GM21367 (cell line): Measurements from ENCODE around the gene OSCP1.

Source experiments
- ATAC-seq: cut with Tn5 transposase; IDR thresholded peaks from one replicate; pipeline ENCODE4 v1.9.1; 2021; ENCODE audit not compliant: unreplicated experiment

OSCP1 gene

GRCh38 chr1:36450919-36451305, 661 bp upstream of the OSCP1 start:
- ATAC-seq = no peak

GRCh38 chr1:36448530-36449056, 1.7 kb downstream of the OSCP1 start:
- ATAC-seq = no peak

DNA sequence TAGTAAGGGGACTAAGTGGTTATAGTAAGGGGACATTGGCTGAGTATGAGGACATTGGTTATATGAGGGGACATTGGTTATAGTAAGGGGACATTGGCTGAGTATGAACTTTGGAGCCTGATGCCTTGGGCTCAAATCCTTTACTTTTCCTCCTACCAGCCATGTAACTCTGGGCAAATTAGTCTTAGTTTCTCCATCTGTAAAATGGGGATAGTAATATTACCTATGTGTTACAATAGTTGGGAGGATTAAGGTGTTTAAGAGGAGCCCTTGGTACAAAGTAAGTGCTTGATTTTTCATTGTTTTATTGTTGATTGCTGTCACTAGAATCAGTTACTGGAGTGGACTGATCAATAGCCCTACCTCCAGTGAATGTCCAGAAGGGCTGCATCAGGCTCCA, 2.8 kb downstream of the OSCP1 start:
- no peak for ATAC-seq

DNA sequence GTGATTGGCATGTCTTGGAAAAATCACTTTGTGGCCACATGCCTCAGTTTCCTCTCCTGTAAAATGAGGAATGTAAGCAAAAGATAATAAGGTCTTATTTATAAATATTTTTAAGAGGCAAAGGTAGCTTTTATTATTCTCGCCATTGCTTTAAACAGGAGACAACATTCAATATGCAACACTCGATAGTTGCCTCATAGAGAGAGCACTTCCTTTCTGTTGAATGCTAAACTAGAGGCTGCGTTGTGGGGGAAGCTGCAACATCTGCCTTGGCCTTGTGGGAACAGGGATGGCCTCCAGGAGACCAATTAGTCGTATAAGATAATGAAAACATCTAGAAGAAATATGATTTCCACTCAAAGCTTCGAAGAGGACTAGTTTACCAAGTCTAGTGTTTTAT, 3.5 kb downstream of the OSCP1 start:
- no peak for ATAC-seq

GRCh38 chr1:36446271-36446670, 4.0 kb downstream of the OSCP1 start:
- no peak for ATAC-seq

DNA sequence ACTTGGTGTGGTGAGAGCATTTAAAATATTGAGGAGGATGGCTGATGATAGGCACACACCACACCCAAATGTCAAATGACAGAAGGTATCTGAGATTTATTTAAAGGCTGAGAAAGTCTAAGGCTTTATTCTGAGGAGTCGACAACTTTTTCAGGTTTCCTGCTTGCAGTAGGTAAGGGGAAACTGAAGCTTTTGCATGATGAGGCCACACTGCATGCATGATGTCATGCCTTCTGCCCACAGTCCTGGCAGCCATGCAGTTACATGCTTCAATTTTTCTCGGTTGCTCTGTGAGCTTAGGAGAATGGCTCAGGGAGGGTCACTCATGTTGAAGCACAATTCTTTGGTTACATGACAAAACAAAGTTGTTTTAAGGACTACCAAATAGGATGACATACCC, 7.0 kb downstream of the OSCP1 start:
- no peak for ATAC-seq

- no peak for ATAC-seq
Measured at GRCh38 chr1:36442337-36442736, 7.9 kb downstream of the OSCP1 start.

GRCh38 chr1:36440646-36441045, 9.6 kb downstream of the OSCP1 start:
- no peak for ATAC-seq

- ATAC-seq = no peak
Measured at GRCh38 chr1:36440044-36440443, 10.2 kb downstream of the OSCP1 start.

- ATAC-seq = no peak
Measured at GRCh38 chr1:36438715-36439114, 11.5 kb downstream of the OSCP1 start.

DNA sequence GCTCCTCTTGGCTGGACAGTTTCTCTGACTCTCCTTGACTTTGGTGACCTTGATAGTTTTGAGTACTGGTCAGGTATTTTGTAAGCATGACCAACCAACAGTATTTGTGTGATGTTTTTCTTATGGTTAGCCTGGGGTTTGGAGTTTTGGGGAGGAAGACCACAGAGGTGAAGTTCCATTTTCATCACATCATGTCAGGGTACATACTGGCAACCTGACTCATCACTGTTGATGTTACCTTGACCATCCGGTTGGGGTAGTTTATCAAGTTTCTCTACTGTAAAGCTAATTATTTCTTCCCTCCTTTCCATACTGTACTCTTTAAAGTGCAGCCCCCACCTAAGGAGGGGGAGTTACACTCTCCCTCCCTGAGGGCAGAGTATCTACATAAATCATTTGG, 13.4 kb downstream of the OSCP1 start:
- ATAC-seq = no peak

GRCh38 chr1:36433102-36433501, 17.1 kb downstream of the OSCP1 start:
- ATAC-seq = no peak

DNA sequence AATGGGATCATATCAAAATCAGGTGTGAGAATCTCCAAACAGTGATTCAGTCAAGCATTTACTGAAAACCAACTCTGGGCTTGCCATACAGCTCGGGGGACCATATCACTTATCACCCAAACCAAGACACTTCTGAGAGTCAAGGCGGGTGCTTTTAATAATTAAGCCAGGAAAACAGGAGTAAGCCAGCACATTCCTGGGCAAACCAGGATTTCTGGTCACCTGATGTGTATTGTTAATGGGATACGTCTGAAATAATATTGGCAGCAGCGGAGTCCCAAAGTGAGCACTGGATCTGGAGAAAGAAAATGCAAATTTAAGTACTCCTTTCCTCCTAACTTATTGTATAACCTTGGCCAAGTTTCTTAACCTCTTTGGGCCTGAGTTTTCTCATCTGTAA, 17.6 kb downstream of the OSCP1 start:
- no peak for ATAC-seq

DNA sequence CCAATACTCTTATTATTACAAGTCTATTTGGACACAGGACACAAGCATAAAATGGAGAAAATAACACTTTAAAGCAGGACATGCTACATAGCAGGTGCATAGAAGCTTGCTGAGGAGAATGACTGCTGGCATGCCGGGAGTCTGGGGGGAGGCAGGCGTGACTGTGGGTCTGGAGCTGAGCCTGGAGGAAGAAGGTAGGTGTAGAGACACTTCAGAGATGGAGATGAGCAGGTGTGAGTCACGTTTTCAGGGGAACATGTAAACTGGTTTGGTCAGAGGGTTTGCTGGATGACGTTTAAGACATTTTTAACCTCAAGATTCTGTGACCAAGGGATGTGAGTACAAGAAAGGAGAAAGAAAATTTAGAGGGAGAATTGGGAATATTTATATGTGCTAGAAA, 24.5 kb downstream of the OSCP1 start:
- ATAC-seq = no peak

DNA sequence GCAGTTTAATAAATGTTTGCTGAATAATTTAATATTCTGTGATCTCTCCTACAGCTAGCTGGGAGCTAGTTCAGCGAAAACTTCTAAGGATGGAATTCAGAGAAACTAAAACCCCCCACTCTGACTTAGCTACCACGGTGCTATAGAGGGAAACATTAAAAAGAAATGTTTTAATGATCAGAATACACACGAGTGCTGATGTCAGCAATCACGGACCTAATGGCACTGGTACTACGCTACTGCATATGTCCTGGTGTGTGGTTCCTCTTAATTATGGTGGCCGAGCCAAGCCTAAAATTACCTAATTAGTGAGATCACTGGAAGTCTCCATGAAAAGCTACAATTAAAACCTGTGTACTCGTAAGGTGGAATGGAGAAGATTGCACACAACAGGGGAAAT, 28.6 kb downstream of the OSCP1 start:
- ATAC-seq = no peak

- no peak for ATAC-seq
Measured at GRCh38 chr1:36420836-36421317, 29.4 kb downstream of the OSCP1 start.

GRCh38 chr1:36420409-36420808, 29.8 kb downstream of the OSCP1 start:
- no peak for ATAC-seq

DNA sequence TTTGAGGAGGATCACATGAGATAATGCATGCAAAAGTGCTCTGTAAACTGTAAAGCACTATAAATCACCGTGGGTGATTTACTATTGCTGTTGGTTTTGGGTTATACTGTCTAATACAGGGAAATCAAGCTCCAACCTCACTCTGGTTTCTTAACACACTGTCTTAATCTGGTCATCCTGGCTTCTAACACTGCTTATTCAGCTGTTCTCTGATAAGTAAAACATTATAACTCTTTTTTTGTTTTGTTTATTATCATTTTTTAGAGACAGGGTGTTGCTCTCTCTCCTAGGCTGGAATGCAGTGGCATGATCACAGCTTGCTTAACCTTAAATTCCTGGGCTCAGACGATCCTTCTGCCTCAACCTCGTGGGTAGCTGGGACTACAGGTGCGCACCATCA, 30.7 kb downstream of the OSCP1 start:
- ATAC-seq = no peak

DNA sequence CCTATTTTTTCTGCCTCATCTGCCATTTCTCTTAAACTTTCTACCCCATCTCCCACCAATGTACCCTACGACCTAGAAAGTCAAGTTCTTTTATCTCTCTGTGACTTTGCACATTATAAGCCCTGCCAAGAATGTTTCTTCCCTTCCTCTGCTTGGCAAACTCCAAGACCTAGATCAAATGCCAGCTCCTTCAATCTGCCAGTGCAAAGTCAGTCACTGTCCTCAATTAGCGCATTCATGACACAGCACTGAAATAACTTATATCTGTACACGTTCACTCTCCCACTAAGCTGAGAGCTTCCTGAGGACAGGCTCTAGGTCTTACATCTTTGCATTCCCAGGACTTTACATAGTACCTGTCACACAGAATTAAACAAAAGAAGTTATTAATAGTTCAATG, 31.1 kb downstream of the OSCP1 start:
- ATAC-seq = no peak

DNA sequence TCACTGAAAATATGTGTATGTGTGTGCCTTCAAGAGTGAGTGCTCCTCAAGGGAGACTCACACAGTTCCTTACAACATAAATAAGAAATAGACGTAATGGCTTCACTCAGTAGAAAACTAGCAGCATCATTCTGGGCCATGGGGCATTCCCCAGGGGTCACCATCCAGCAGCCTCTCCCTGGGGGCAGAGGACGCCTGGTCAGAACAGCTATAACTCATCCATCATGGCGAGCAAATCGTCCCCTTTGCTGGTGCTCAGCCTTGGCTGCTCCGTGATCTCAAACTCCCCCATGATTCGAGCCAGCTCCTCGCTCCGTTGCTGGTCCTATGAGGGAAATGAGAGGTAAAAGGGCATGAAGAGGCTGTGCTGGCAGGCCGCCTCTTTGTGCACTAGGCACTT, 32.3 kb downstream of the OSCP1 start:
- ATAC-seq = no peak

DNA sequence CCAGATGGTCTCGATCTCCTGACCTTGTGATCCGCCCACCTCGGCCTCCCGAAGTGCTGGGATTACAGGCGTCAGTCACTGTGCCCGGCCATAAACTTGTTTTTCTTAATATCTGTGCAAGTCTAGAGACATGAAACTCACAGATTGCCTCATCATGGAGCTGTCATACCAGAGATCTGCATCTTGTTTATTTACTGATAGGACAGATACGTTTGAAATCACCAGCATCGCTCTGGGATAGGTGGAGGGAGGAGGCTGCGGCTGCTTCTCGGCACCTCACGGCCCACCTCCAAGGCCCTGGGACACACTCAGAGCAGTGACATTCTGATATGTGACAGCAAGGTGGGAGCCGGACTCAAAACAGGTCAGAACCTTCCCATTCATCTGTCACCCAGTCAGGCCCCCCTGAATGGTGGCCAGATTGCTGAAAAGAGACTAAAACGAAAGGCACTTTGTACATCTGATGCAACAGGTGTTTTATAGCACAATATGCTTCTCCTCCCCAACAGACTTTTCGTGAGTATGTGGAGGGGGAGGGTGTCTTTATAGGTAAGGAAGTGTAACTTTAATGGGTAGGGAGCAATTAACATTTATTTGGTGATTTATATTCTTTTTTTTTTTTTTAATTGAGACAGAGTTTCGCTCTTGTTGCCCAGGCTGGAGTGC, 34.5 kb downstream of the OSCP1 start:
- ATAC-seq = no peak

GRCh38 chr1:36414384-36414783, 35.9 kb downstream of the OSCP1 start:
- no peak for ATAC-seq
